ENCODE measurements around the gene NOA1.
"Not testable (repeated sequence)": the region's sequence is repeated elsewhere in the genome, so short reads cannot be mapped to it uniquely, and the experiment has no call there.

NOA1 gene

DNA sequence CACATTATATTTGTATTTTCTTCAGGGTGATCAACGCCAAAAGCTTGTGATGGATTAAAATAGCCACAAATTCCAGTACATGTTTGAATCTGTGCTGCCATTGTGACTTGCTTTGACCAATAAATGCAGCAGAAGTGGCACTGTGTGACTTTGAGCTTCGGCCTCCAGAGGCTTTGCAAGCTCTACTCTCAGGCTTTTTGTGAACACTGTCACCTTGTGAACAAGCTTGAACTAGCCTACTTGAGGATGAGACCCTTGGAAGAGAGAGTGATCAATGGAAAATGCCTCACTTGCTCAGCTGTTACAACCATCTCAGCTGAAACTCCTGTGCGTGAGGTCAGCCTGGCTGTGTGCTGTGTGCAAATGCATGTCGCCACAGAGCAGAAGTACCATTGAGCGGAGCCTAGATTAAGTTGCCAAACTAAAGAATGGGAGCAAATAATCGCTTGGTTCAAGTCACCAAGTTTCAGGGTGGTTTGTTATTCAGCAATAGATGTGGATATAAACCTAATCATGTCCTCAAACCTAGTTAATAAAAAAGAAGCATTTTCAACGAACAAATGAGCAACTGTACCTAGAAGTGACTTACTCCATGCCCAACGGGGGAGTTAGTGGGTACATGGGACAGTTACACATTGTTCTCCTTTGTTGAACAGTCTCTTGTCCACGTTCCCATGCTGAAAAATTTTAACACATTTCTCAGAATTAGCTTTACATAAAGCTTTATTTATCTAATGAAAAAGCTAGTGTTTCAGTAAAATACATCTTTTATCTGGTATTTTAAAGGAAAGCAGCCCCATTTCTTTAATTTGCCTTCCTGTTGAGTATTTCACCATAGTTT is 23.5 kb downstream of the NOA1 start:
- no peak for DNase-seq

DNA sequence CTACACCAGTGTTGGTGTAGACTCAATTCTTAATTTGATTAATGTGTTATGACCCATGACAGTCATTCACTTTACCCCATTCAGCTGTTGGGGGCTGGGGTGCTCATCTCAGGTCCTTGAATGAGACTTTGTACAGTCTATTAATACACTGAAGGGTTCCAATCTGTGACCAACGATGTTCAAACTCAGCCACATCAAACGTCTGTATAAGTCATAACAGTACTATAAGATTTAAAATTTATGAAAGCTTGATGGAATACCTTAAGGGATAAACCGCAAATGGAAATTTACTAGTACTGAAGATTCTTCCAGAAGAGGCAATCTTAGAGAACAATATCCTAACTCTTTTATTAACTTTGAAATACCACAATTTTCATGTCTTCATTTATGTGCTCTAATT is 36.0 kb downstream of the NOA1 start:
- no peak for DNase-seq

DNA sequence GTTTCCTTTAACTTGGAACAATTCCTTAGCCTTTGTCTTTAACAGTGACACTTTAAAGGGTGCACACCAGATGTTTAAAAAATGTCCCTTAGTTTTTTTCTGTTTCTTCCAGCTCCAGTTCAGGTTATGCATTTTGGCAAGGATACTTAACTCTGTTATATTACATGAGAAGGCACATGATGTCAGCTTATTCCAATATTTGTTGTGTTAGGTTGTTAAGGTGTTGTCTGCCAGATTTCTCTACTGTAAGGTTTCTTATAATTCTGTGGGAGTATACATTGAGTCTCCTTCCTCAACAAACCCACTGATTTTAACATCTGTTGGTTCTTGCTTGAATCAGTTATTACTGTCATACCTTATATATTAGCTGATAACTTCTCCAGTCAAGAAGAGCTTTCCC is 36.4 kb downstream of the NOA1 start:
- no peak for DNase-seq

DNA sequence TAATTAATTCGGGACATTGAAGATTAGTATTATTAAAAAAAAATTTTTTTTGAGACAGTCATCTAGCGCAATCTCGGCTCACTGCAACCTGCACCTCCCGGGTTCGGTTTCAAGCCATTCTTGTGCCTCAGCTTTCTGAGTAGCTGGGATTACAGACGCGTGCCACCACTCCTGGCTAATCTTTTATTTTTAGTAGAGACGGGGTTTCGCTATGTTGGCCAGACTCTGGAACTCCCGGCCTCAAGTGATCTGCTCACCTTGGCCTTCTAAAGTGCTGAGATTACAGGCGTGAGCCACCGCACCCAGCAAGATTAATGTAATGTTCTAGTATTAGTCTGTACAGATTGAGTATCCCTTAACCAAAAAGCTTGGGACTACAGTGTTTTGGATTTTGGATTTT is 37.0 kb downstream of the NOA1 start:
- no peak for DNase-seq

DNA sequence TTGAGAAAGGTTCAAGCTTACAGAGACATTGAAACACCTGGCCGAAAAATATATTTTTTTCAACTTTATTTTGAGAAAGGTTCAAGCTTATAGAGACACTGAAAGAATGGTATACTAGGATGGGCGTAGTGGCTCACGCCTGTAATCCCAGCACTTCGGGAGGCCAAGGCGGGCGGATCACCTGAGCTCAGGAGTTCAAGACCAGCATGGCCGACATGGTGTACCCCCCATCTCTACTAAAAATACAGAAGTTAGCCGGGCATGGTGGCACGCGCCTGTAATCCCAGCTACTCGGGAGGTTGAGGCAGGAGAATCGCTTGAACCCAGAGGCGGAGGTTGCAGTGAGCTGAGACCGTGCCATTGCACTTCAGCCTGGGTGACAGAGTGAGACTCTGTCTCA is 37.6 kb downstream of the NOA1 start:
- DNase-seq: not testable (repeated sequence)

DNA sequence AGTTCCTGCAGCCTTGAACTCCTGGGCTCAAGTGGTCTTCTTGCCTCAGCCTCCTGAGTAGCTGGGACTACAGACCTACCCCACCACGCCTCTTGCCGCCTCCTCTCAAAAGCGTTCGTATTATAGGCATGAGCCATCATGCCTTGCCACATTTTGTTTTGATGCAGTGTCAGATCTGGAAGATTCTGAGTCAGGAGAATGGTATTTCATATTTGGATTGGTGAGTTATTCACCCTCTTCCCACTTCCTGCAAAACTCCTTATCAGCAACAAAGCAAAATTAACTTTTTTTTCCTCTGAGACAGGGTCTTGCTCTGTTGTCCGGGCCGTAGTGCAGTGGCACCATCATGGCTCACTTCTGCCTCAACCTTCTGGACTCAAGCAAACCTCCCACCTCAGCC is 40.1 kb downstream of the NOA1 start:
- DNase-seq: no peak

DNA sequence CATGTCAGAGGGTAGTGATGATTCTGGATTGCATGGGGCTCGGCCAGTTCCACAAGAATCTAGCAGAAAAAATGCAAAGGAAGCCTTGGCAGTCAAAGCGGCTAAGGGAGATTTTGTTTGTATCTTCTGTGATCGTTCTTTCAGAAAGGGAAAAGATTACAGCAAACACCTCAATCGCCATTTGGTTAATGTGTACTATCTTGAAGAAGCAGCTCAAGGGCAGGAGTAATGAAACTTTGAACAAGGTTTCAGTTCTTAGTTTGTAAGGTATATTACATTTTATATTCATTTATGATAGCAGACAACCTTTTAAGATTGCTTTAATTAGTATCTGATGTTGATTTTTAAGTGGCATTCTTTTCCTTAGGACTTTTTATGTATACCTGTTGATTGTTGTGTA is 45.5 kb downstream of the NOA1 start:
- no peak for DNase-seq

DNA sequence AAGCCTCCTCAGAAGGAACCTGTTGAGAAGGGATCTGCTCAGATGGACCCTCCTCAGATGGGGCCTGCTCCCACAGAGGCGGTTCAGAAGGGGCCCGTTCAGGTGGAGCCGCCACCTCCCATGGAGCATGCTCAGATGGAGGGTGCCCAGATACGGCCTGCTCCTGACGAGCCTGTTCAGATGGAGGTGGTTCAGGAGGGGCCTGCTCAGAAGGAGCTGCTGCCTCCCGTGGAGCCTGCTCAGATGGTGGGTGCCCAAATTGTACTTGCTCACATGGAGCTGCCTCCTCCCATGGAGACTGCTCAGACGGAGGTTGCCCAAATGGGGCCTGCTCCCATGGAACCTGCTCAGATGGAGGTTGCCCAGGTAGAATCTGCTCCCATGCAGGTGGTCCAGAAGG is 46.8 kb downstream of the NOA1 start:
- no peak for DNase-seq

DNA sequence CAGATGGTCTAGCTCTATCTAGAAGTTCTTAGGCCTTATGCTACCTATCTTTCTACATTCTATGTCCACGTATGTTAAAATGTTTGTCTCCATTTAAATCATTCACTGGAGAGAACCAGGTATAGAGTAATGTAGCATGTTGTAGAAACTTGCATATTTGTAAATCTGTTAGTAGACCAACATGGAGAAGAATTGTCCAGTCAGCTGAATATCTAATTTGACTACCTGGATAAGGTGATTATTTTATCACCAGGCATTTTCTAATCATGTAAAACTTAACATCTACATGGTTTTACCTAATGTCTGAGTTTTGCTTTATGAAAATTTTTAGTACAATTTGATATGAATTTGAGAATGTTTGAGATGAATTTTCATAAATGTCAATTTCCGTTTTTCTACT is 50.2 kb downstream of the NOA1 start:
- no peak for DNase-seq

DNA sequence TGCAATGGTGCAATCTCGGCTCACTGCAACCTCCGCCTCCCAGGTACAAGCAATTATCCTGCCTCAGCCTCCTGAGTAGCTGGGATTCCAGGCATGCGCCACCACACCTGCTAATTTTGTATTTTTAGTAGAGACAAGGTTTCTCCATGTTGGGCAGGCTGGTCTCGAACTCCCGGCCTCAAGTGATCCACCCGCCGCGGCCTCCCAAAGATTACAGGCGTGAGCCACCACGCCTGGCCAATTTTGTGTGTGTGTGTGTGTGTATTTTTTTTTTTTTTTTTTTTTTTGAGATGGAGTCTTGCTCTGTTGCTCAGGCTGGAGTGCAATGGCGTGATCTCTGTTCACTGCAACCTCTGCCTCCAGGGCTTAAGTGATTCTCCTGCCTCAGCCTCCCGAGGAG is 62.4 kb downstream of the NOA1 start:
- DNase-seq: not testable (repeated sequence)

DNA sequence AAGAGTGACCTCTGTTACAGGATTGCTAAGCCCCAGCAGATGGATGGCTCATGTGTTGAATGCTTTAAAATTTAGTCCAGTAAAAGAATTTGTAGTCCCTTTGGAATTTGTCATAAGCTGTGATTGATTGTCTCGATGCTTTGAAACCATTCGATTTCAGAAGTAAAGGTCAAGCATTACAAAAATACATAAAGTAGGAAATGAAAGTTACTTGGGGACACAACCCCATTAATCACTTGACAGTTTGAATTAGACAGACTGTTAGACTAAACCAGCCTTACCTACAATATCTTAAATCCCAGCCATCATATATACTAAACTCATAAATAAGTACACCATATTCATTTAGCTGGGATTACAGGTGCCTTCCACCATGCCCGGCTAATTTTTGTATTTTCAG is 63.1 kb downstream of the NOA1 start:
- DNase-seq: no peak

All from NCI-H2029 (cell line).